GM23248 (cell line): ENCODE measurements around the gene CCNY.

Experiments used
- EZH2 ChIP-seq: fragments of 200-600 bp; sonication (generic); IDR thresholded peaks from 2 replicates; pipeline ENCODE4 v1.6.1; 2018; ENCODE audit warnings: antibody characterized with exemption, mild to moderate bottlenecking; ENCODE audit not compliant: insufficient read depth, poor library complexity, severe bottlenecking
- EZH2phosphoT487 ChIP-seq: fragments of 200-600 bp; sonication (generic); IDR thresholded peaks from 2 replicates; pipeline ENCODE4 v1.6.1; 2018; ENCODE audit warnings: antibody characterized with exemption, moderate library complexity, mild to moderate bottlenecking, low read depth; ENCODE audit not compliant: insufficient read depth

DNA sequence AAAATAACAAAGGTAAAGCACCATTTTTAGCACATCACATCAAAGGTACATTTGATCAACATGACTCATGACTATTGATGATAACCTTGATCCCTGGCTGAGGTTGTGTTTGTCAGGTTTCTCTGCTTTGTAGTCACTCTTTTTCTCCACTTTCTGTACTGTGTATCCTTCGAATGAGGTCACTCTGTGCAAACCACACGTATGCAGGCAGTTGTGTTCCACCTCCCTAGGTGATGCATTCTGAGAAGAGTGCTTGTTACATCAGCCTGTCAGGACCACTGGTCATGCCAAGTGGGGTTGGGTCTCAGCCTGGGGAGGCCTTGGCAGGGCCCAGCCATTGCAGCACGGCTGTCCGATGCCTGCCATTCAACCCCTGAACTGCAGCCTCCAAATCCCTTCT, 206.0 kb downstream of the CCNY start:
- TF ChIP-seq EZH2 (no peak), EZH2phosphoT487 (no peak)
